NOMO-1 treated with DMSO at 0.1 percent for 48 hours (cell line): ENCODE results near the gene NDC1.
"Not testable (repeated sequence)": the region's sequence is repeated elsewhere in the genome, so short reads cannot be mapped to it uniquely, and the experiment has no call there.

ENCODE experiments used
- DNase-seq: peaks from one replicate; lab custom pipeline; 2025; ENCODE audit not compliant: unreplicated experiment; lab: John Stamatoyannopoulos, UW

NDC1 gene

DNA sequence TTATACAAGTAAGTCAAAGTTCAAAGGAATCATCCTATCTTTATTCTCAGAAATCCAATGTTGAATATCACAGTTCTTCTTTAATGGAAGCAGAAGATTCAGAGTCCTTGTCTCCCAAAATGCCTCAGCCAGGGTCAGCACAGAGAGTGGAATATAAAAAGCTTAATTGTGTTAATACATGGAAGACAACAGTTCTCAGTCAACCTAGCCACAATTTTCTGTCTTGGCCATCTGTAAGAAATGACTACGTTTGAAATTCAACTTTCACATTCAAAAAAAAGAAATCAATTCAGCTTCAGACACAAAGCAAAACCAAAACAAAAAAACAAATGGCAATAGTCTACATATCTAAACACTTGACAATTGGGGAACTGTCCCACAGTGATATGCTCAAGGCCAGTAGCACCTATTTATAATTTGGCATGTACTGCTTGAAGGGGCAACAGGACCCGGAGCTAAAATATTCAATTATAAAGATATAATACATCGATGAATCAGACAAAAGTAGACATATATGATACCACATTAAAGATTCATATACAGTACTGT, 71.8 kb downstream of the NDC1 start:
- DNase-seq = no peak

DNA sequence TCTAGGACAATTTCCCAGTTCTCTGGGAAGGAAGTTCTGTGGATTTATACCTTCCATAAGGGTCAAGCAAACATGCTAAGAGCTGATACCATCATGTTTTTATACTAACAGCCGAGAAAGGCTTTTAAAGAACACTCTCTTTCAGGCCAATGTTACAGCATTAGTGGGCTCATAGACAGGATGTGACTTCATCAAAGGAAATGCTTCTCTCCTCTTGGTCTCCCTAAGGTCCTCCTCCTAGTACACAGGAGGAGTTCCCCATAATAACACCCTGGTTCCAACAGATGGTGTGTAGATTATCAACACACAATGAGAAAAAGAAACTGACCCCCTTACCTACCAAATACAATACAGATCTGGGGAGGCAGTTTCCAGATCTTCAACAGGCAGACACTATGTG, 72.4 kb downstream of the NDC1 start:
- no peak for DNase-seq

DNA sequence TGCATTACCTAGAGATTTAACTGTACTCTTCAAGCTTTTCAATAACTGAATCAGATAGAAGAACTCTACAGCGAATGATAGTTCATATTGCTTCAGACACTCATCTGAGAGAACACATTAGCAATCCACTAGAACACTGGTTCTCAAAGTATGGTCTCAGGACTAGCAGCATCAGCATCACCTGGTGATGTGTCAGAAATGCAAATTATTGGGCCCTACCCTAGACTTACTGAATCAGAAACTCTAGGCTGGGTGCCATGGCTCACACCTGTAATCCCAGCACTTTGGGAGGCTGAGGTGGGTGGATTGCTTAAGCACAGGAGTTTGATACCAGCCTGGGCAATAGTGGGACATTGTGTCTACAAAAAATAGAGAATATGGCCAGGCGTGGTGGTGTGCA, 74.2 kb downstream of the NDC1 start:
- DNase-seq = no peak

DNA sequence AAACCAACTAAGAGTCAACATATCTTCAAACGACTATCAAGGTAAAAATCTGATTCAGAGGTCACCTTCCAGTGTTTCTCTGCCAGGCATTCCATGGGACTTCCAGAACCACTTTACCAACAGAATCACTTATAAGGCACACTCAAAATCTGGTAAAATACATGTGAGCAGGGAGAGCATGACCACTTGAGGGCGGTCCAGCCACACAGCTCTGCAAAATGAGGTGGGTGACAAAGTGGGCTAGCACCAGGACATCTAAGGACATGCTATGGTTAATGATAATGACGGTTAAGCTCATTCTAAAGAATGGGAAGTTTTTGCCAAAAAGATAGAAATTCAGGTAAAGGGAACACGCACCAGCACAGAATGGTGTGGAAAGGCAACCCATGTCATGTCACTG, 74.6 kb downstream of the NDC1 start:
- no peak for DNase-seq

DNA sequence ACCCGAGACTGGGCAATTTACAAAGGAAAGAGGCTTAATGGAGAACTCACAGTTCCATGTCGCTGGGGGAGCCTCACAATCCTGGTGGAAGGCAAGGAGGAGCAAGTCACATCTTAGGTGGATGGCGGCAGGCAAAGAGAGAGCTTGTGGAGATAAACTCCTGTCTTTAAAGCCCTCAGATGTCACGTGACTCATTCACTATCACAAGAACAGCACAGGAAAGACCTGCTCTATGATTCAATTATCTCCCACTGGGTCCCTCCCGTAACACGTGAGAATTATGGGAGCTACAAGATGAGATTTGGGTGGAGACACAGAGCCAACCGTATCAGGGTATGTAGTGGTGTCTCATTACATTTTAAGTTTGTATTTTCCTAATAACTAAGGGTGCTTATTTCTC, 77.6 kb downstream of the NDC1 start:
- DNase-seq = not testable (repeated sequence)

DNA sequence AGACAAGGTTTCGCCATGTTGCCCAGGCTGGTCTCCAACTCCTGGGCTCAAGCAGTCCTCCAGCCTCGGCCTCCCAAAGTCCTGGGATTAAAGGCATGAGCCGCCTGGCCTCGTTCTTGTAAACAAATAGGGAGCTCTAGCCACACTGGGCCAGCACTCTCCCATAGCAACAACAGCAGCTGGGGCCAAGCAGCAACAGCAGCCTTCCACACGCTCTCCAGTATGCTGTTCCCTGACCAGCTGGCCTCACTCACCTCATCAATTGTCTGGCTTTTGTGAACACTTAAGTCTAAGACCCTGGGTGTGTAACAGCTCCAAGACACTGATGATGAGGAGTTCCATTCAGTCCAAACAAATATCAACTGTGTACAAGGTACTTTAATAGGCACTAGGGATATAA, 82.2 kb downstream of the NDC1 start:
- DNase-seq = no peak

DNA sequence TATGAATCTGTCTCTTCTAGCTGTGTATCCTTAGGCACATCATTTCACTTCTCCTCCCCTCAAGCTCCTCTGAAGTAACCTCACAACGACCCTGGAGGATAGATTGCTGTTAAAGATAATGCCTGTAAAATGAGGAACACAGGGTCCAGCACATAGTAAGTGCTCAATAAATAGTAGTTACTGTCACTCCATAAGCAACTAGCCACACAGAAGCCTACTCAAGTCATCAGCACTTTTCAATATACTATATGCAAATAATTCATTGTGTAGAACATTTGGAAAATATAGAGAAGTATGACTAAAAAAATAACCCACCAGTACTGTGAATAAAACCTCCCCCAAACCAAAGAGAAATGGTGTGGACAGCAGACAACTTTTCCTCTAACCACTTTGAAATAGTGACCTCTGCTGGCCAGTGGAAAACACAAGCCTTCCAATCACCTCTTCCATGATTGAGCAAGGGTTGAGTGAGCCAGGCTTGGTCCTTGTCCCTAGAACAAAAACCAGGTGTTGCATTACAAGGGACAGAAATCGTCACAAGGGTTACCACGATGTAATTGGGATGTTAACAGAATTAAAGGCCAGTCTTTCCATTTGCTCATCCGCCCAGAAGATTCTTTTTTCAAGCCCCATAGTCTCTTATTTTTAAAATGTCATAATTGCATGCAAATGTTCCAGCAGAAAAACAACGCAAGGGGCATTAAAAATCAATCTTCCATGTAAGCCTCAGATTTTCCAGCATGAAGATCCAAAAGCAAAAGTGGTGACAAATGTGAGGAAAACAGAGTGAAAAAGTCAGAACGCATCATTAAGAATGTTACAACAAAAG, 83.4 kb downstream of the NDC1 start:
- peak; percentile 33 for DNase-seq

DNA sequence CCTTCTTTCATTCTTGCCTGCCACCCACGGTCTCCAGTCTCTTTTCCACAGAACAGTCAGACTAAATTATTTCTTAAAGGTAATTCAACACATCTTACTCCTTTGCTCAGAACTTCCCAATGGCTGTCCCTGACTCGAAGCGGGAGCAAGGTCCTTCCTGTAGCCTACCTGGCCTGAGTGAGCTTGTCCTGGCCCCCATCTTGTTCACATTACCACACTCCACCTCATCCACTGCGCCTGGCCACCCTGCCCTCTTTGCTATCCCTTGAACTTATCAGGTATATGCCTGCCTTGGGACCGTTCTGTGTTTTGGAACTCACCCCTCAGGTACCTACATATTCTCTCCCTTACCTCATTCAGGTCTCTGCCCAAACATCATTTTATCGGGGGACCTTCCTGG, 85.8 kb downstream of the NDC1 start:
- no peak for DNase-seq

DNA sequence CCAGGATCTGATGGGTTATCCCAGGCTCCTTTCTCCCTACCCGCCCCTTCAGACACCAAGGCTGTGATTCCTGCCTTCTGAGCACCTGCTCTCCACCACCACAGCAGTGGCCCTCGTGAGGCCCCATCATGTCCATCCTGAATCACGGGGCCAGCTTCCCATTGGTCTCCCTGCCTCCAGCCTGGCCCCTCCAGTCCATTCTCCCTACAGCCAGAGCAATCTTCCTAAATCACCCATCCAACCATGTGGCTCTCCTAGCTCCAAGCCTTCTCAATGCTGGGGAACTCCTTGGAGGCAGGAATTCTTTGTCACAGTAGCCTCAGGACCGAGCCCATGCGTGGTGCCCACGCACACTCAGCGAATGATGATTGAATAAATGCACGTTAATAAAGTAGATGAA, 90.3 kb downstream of the NDC1 start:
- no peak for DNase-seq

DNA sequence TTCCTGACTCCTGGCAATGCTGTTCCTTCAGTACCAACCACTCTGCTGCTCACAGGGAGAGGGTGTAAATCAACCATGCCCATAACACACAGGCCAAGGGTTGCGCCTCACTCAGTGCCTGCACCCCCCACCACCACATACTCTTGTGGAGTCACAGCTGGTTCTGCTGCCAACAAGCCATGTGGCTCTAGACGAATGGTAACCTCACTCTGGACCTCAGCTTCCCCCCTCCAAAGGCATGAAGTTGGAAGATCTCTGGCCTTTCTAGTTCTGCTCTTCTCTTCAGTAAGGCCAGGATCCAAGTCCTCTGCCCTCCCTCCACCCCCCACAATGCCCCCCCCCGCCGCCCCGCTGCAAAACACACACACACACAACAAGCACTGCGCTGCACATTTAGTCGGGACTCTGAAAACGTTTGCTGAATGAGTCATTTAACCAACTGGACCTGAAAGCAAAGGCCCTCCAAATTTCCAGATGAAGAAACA, 97.4 kb downstream of the NDC1 start:
- DNase-seq = no peak

DNA sequence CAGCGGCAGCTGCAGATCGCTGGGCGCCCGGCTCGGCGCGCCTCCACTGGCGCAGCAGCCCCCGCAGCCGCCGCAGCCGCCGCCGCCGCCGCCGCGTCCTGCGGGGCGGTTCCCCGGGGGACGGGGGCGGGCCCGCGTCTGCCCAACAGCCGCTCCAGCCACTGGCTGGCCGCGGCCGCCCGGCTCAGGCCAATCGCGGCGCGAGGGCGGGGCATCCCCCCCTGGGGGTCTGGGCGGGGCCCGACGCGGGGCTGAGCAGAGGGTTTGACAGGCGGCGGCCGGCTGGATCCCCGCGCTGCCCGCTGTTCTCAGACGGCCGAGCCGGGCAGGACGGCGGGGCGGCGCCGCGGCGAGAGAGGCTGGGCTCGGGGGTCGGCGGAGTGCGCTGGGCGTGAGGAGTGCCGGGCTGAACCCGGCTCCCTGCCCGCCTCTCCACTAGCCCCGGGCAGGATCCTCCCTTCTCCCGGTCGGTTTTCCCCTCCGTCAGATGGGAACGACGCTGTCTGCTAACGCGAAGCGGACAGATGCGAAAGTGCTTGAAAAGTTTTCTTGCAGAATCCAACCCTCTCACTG, 98.9 kb downstream of the NDC1 start, which contains the start of gene GLIS1:
GLIS1 (minus strand) TSS at position 56 of the 573 bp plus-strand sequence. CDS start 1,100 bp downstream, outside the sequence.
- peak; percentile 52 for DNase-seq

DNA sequence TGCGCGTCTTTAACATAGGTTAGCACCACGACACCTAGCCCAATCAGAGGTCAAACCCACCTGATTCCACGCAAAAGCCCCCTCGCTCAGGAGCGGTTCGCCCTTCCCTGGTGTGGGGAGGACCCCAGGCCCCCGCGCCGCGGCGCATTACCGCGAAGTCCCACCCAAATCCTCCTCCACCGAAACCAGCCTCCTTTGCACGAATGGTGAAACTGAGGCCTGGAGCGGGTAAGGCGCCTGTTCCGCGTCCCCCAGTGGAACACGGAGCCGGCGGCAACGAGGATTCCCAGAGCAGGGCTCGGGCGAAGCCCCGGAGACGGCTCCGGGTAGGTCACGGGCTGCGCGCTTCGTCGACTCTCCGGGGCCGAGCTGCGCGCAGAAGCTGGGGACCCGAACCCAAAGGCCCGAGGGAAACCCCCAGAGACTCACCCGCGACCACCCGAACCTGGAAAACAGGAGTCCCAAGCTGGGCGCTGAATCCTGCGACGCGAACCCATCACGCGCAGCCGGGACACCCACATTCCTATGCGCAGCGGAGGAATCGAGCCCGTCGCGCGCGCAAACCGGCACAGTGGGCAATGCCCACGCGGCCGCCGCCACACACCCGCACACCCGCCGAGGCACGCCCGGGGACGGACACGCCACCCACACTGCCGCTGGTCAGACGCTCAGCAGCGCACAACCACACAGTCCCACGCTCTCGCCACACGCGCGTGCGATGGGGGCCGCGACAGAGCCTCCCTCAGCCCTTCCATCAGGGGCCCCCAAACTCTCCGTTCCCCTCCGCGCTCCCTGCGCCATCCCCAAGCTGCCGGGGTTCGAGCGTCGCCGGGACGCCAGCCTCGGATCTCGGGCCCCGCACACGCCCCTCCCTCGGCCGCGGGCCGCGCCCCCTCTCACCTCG, 99.6 kb downstream of the NDC1 start:
- DNase-seq = no peak

DNA sequence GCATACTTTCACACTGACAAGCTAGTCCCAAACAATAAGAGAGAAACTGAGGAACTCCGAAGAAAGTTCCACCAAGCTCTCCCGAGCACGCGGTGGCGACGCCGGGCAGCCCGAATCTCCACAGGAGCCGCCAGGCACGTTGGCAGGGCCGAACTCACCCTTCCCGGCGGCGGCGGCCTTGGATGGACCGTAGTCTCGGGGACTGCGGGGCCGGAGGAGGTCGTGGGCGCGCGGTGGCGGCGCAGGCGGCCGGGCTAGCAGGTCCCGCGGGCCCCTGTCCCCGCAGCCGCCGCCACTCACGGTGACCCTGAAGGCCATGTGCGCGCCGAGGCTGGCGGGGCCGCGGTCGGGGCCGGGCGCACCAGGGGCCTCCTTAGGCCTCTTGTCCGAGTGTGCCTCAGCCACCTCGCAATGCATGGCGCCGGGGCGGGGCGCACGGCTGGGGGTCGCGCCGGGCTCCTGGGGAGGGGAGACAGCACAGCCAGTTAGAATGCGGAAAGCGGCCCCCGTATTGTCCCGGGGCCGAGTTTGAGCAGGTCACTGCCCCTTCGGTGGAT, 100.4 kb downstream of the NDC1 start:
- no peak for DNase-seq

DNA sequence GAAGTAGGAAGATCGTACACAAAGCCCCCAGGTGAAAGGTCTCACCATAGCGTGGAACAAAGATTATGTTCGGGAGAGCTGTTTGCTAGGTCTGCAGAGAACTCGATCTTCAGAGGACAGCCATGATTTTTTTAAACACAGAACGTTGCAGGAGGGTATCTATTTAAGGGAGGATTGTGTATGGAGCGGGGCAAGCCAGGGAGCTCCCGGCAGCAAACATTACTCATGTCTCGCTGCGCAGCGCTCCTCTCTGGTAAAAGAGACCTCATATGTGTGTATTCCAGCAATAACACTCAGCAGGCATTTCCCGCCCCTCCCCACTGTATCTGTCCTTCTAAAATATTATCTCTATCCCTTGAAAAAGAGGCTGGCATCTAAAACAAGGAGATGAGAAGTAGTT, 101.8 kb downstream of the NDC1 start:
- DNase-seq = no peak

DNA sequence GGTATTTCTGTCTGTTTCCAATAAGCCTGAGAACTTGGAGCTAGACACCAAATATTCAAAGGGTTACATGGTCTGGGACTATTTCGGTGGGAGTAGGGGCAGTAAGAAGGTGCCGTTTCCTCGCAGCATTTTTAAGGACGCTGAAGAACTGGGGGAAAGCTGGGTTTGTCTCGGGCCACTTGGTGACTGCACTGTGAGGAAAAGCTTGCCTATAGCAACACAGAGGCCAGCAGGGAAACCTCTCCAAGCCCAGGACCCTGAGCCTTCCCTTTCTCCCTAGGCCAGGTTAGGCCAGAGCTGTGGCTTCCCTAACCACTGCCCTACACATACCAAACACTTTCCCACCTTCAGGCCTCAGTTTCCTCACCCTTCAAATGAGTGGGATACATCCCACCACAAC, 102.4 kb downstream of the NDC1 start:
- DNase-seq = no peak

DNA sequence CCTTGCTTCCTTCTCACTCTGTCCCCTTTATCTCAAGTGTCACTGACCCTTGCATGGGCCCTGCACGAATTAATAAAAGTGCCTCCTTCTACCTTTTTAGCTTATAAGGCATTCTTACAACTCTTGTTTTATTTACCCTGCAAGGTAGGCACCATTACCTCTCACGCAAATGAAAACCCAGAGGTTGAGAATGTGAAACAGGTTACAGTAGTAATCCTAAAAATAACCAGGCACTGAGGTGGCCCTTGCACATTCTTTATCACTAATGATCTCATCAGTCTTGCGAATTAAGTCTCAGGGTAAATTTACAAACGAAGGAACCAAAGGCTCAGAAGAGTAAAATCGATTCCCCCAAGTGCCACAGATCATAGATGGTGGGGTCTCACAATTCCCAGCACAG, 102.8 kb downstream of the NDC1 start:
- no peak for DNase-seq

DNA sequence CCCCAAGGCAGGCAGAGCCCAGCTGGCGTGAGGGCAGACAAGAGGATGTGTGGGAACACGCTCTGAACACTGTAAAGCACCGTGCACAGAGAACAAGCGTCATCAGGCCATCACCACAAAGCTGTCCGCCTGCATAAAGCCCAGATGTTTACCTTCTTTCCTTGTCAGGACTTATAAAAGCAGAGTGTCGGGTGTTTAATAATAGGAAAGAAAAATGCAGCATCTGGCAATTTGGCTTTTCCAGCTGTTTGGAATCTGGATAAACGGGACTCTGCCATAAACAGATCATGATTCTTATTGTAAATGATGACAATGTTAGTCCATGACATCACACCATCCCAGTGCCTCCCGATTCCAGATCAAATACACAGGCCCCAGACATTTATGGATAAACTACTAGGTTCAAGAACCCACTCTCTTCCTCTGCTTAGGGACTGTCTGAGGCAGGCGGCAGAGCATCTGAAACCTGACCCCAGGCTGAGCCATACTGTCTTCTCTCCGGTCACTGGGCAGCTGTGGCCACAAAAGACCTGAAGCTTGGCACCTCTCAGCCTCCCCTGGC, 103.4 kb downstream of the NDC1 start:
- DNase-seq = no peak

DNA sequence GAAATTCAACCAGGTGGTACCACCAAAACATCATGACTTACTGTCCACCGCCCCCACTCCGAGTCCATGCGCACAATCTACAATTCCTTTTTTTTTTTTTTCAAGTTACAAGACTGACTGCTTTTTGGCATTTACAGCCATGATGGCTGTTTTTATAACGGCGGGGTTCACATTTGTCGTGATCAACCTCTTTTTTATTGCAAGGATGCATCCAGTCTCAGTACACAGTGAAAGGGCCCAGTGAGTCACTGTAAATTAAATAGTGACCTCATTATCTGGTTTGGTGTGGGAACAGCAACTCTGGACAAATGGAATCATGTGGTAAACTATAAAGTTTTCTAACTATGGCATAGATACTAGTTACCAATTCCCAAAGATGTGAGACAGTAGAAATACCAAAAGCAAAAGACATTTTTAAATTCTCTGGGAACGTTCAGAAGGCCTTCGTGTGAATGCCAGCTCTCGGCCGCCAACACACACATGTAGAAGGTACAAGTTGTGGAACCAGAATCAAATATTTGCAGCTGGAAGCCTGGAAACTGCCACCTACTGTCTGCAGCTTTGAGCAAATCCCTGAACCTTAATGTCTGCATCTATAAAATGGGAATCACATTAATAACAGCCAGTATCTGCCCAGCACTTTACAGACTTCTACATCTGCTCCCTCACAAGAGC, 104.0 kb downstream of the NDC1 start:
- no peak for DNase-seq

DNA sequence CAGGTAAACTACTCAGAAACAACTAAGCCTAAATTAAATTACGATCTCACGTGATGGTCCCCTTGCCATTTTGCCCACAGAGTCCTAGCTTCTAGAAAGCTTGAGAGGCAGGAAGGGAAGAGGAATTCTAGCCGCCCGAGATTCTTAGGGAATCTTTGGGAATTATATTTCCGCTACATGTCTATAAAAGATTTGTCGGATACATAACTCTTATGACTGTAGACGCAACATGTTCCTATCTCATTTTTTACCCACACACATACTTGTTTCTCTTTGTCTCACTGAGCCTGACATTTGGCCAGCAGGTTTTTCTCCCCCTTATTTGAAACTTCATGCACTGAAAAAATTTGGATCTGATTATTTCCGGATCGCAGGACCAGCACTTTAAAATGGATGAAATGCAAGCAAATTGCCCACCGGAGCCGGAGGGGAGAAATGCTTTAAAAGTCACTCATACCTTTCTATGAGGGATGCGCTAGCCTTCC, 104.6 kb downstream of the NDC1 start:
- no peak for DNase-seq

DNA sequence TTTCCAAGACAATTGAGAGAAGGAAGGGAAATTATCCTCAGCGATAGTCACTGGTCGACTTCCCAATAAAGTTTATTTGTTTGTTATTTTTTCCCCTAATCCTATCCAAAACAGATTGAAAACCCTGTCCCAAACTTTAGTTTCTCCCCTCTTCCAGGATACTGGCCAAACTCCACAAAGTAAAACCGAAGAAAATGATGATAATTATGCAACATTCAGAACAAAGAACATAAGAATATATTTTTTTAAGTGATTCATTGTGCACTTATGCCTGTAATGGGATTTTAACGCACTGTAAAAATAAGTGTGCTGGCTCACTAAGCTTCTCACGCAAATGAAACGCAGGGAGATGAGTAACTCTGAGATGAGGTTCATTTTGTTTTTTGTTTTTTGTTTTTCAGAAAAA, 105.2 kb downstream of the NDC1 start:
- DNase-seq = no peak
